Measurements from ENCODE around the gene KAT14. TPM values are rescaled to one million over a fixed set of nuclear protein-coding genes. Genes with fewer than 3 reads are reported as not detected.
"Not testable (repeated sequence)": the region's sequence is repeated elsewhere in the genome, so short reads cannot be mapped to it uniquely, and the experiment has no call there.

Gene KAT14
- total RNA-seq, 1 donor, result 17.4 TPM

DNA sequence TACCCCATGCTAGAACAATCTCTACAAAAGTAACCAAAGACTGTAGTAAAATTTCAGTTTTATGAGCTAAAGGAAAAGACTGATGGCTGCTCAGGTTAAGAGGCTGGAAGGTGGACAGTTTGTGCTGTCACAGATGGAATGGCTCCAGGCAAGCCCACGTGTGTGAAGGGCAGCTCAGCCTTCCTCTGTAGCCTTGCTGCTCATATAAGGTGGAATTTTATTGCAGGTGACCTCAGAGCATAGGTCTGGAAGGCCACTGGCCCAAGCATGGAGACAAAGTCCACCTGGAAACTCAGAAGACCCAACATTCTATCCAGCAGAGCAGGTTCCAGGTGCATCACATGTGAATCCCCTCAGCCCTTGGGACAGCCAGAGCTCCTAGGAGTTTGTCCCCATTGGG lies 53.6 kb downstream of the KAT14 start:
- no peak for DNase-seq (ENCODE audit: insufficient read length, low spot score, missing footprints)
- Histone ChIP-seq H3K4me1 (ENCODE audit: insufficient read depth, low read length) (no peaks in the 10 kb centered on the region), H3K36me3 (ENCODE audit: insufficient read depth, low read length) (peaks cover 1% of the 10 kb centered on the region), H3K4me2 (ENCODE audit: insufficient read depth, low read length) (no peak overlapping the region), H4K20me1 (ENCODE audit: insufficient read depth, low read length) (no peaks in the 10 kb centered on the region), H3K79me2 (ENCODE audit: insufficient read depth, low read length) (no peaks in the 10 kb centered on the region), H3K27me3 (ENCODE audit: insufficient read depth, low read length) (no peaks in the 10 kb centered on the region), H3K27ac (ENCODE audit: low read depth, low read length) (no peak overlapping the region), H3K4me3 (ENCODE audit: insufficient read depth, low read length) (no peak overlapping the region), H3K9me3 (ENCODE audit: low read depth, low read length) (no peaks in the 10 kb centered on the region), H2AFZ (ENCODE audit: low read length) (no peak overlapping the region)
- TF ChIP-seq, protein P1, sequence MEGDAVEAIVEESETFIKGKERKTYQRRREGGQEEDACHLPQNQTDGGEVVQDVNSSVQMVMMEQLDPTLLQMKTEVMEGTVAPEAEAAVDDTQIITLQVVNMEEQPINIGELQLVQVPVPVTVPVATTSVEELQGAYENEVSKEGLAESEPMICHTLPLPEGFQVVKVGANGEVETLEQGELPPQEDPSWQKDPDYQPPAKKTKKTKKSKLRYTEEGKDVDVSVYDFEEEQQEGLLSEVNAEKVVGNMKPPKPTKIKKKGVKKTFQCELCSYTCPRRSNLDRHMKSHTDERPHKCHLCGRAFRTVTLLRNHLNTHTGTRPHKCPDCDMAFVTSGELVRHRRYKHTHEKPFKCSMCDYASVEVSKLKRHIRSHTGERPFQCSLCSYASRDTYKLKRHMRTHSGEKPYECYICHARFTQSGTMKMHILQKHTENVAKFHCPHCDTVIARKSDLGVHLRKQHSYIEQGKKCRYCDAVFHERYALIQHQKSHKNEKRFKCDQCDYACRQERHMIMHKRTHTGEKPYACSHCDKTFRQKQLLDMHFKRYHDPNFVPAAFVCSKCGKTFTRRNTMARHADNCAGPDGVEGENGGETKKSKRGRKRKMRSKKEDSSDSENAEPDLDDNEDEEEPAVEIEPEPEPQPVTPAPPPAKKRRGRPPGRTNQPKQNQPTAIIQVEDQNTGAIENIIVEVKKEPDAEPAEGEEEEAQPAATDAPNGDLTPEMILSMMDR (IDR thresholded peaks at IDR 0.05; ENCODE audit: extremely low read depth, low read depth, low read length), result no peak

DNA sequence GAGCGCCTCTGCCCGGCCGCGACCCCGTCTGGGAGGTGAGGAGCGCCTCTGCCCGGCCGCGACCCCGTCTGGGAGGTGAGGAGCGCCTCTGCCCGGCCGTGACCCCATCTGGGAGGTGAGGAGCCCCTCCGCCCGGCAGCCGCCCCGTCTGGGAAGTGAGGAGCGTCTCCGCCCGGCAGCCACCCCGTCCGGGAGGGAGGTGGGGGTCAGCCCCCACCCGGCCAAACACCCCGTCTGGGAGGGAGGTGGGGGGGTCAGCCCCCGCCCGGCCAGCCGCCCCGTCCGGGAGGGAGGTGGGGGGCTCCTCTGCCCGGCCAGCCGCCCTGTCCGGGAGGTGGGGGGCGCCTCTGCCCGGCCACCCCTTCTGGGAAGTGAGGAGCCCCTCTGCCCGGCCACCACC lies 56.8 kb downstream of the KAT14 start:
- not testable (repeated sequence) for H4K20me1 ChIP-seq (ENCODE audit: insufficient read depth, low read length); H3K27ac ChIP-seq (ENCODE audit: low read depth, low read length); H2AFZ ChIP-seq (ENCODE audit: low read length); H3K79me2 ChIP-seq (ENCODE audit: insufficient read depth, low read length); DNase-seq (ENCODE audit: insufficient read length, low spot score, missing footprints); H3K9me3 ChIP-seq (ENCODE audit: low read depth, low read length); H3K4me1 ChIP-seq (ENCODE audit: insufficient read depth, low read length); H3K36me3 ChIP-seq (ENCODE audit: insufficient read depth, low read length); H3K27me3 ChIP-seq (ENCODE audit: insufficient read depth, low read length); H3K4me3 ChIP-seq (ENCODE audit: insufficient read depth, low read length); H3K4me2 ChIP-seq (ENCODE audit: insufficient read depth, low read length)

DNA sequence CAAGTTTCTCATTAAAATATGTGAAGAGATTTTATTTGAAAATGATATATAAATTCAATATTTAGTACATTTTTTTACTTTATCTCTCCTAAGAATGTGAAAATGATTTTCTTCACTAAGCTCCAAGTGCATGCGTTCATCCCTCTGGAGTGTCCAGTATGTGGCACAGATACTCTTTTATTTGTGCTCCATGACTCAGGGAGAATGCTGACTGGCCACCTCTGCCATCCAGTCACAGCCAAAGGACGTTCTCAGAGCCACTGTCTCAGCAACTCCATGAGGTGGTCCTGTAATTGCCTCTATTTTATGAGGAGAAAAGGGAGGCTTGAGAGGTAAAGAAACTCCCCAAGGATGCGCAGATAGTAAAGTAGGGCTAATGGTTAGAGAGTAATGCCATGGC lies 58.3 kb downstream of the KAT14 start:
- no peak for DNase-seq (ENCODE audit: insufficient read length, low spot score, missing footprints)
- Histone ChIP-seq H3K4me3 (ENCODE audit: insufficient read depth, low read length) (no peak overlapping the region), H3K27ac (ENCODE audit: low read depth, low read length) (no peak overlapping the region), H3K36me3 (ENCODE audit: insufficient read depth, low read length) (no peaks in the 10 kb centered on the region), H3K4me1 (ENCODE audit: insufficient read depth, low read length) (no peaks in the 10 kb centered on the region), H3K9me3 (ENCODE audit: low read depth, low read length) (no peaks in the 10 kb centered on the region), H4K20me1 (ENCODE audit: insufficient read depth, low read length) (no peaks in the 10 kb centered on the region), H2AFZ (ENCODE audit: low read length) (no peak overlapping the region), H3K79me2 (ENCODE audit: insufficient read depth, low read length) (no peaks in the 10 kb centered on the region), H3K4me2 (ENCODE audit: insufficient read depth, low read length) (no peak overlapping the region), H3K27me3 (ENCODE audit: insufficient read depth, low read length) (no peaks in the 10 kb centered on the region)
- TF ChIP-seq, protein P1 (IDR thresholded peaks at IDR 0.05; ENCODE audit: extremely low read depth, low read depth, low read length), result no peak

DNA sequence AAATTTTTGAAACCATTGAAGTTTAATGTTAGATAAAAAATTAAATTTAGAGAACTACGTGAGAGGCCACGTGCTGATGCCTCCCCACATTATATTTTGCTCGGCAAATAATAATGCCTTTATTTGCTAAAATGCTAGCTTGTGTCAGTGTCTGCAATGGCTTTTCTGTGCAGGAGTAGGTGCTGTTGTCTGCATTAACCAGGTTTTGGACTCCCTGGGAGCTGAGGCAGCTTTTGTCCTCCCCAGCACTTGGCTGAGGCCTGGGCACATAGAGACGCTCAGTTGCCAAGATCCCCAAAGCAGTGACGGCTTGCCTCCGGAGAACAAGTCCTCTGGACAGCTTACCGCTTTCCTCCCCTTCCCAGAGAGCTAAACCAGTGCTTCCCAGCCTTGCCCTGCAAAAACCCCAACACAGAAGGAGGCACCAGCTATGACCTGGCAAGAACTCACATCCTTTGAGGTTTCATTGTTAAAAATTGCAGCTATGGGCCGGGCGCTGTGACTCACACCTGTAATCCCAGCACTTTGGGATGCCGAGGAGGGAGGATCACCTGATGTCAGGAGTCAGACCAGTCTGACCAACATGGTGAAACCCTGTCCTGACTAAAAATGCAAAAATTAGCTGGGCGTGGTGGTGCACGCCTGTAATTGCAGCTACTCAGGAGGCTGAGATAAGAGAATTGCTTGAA lies 59.9 kb downstream of the KAT14 start:
- no peaks in the 10 kb centered on the region for H3K4me1 ChIP-seq (ENCODE audit: insufficient read depth, low read length)
- H3K36me3 ChIP-seq (ENCODE audit: insufficient read depth, low read length), result no peaks in the 10 kb centered on the region
- no peaks in the 10 kb centered on the region for H3K9me3 ChIP-seq (ENCODE audit: low read depth, low read length)
- TF ChIP-seq, protein P1 (IDR thresholded peaks at IDR 0.05; ENCODE audit: extremely low read depth, low read depth, low read length), result no peak
- no peaks in the 10 kb centered on the region for H3K79me2 ChIP-seq (ENCODE audit: insufficient read depth, low read length)
- no peak for DNase-seq (ENCODE audit: insufficient read length, low spot score, missing footprints)
- H3K27me3 ChIP-seq (ENCODE audit: insufficient read depth, low read length), result no peaks in the 10 kb centered on the region
- H3K4me2 ChIP-seq (ENCODE audit: insufficient read depth, low read length), result no peak overlapping the region
- H3K4me3 ChIP-seq (ENCODE audit: insufficient read depth, low read length), result no peak overlapping the region
- no peaks in the 10 kb centered on the region for H4K20me1 ChIP-seq (ENCODE audit: insufficient read depth, low read length)
- no peak overlapping the region for H3K27ac ChIP-seq (ENCODE audit: low read depth, low read length)
- H2AFZ ChIP-seq (ENCODE audit: low read length), result no peak overlapping the region
